ENCODE measurements around the gene MYZAP. TPM values are rescaled to one million over a fixed set of nuclear protein-coding genes. Genes with fewer than 3 reads are reported as not detected.

Gene MYZAP
- polyA plus RNA-seq, 1 donor from 2014 or later: not detected

GRCh38 chr15:57609805-57610529 lies 18.3 kb downstream of the MYZAP start:
- H3K4me2 ChIP-seq (ENCODE audit: low read length): no peak overlapping the region
- no peak overlapping the region for H3K9ac ChIP-seq (ENCODE audit: low read length)
- no peak overlapping the region for H3K4me3 ChIP-seq (ENCODE audit: low read length)
- no peak overlapping the region for H3K27ac ChIP-seq (ENCODE audit: low read length)
- no peaks in the 10 kb centered on the region for H3K9me2 ChIP-seq (ENCODE audit: insufficient read depth, low read length)
- TF ChIP-seq EP300 (conservative IDR thresholded peaks at IDR 0.05; ENCODE audit: poor library complexity, severe bottlenecking) (no peak), EZH2 (IDR thresholded peaks at IDR 0.05; ENCODE audit: borderline replicate concordance, insufficient read depth, low read length, poor library complexity, severe bottlenecking) (no peak), SMC3 (conservative IDR thresholded peaks at IDR 0.05; ENCODE audit: poor library complexity) (no peak), TAF1 (IDR thresholded peaks at IDR 0.05; ENCODE audit: low read depth) (no peak), CTCF (IDR thresholded peaks at IDR 0.05; ENCODE audit: poor library complexity, severe bottlenecking) (no peak), MXI1 (conservative IDR thresholded peaks at IDR 0.05; ENCODE audit: poor library complexity, severe bottlenecking) (no peak), REST (IDR thresholded peaks at IDR 0.05; ENCODE audit: borderline replicate concordance) (no peak), RAD21 (conservative IDR thresholded peaks at IDR 0.05) (no peak), POLR2AphosphoS5 (IDR thresholded peaks at IDR 0.05) (no peak)
- H3K27me3 ChIP-seq (ENCODE audit: insufficient read depth, low read depth, low read length): no peaks in the 10 kb centered on the region
- no peak overlapping the region for H2AFZ ChIP-seq (ENCODE audit: low read depth, low read length)
- no peaks in the 10 kb centered on the region for H3K9me3 ChIP-seq (ENCODE audit: low read length)
- no peaks in the 10 kb centered on the region for H3K79me2 ChIP-seq (replicated peaks; ENCODE audit: insufficient read depth, low read length)
- no peaks in the 10 kb centered on the region for H3F3A ChIP-seq (ENCODE audit: insufficient read depth, low read length, poor library complexity, severe bottlenecking)
- H3K36me3 ChIP-seq (ENCODE audit: insufficient read depth, low read length): no peaks in the 10 kb centered on the region
- no peaks in the 10 kb centered on the region for H4K20me1 ChIP-seq (ENCODE audit: insufficient read depth)

GRCh38 chr15:57611123-57611522 lies 19.4 kb downstream of the MYZAP start:
- H3K27ac ChIP-seq (ENCODE audit: low read length): no peak overlapping the region
- H2AFZ ChIP-seq (ENCODE audit: low read depth, low read length): no peak overlapping the region
- TF ChIP-seq CTCF (IDR thresholded peaks at IDR 0.05; ENCODE audit: poor library complexity, severe bottlenecking) (no peak), SMC3 (conservative IDR thresholded peaks at IDR 0.05; ENCODE audit: poor library complexity) (no peak), TAF1 (IDR thresholded peaks at IDR 0.05; ENCODE audit: low read depth) (no peak), RAD21 (conservative IDR thresholded peaks at IDR 0.05) (no peak), REST (IDR thresholded peaks at IDR 0.05; ENCODE audit: borderline replicate concordance) (no peak), EZH2 (IDR thresholded peaks at IDR 0.05; ENCODE audit: borderline replicate concordance, insufficient read depth, low read length, poor library complexity, severe bottlenecking) (no peak), POLR2AphosphoS5 (IDR thresholded peaks at IDR 0.05) (no peak), EP300 (conservative IDR thresholded peaks at IDR 0.05; ENCODE audit: poor library complexity, severe bottlenecking) (no peak), MXI1 (conservative IDR thresholded peaks at IDR 0.05; ENCODE audit: poor library complexity, severe bottlenecking) (no peak)
- no peak overlapping the region for H3K4me2 ChIP-seq (ENCODE audit: low read length)
- no peak overlapping the region for H3K9ac ChIP-seq (ENCODE audit: low read length)
- no peaks in the 10 kb centered on the region for H3F3A ChIP-seq (ENCODE audit: insufficient read depth, low read length, poor library complexity, severe bottlenecking)
- H3K27me3 ChIP-seq (ENCODE audit: insufficient read depth, low read depth, low read length): no peaks in the 10 kb centered on the region
- H4K20me1 ChIP-seq (ENCODE audit: insufficient read depth): no peaks in the 10 kb centered on the region
- H3K79me2 ChIP-seq (replicated peaks; ENCODE audit: insufficient read depth, low read length): no peaks in the 10 kb centered on the region
- H3K9me2 ChIP-seq (ENCODE audit: insufficient read depth, low read length): no peaks in the 10 kb centered on the region
- H3K9me3 ChIP-seq (ENCODE audit: low read length): no peaks in the 10 kb centered on the region
- no peaks in the 10 kb centered on the region for H3K36me3 ChIP-seq (ENCODE audit: insufficient read depth, low read length)
- H3K4me3 ChIP-seq (ENCODE audit: low read length): no peak overlapping the region
